Measurements from ENCODE around the gene MLIP. TPM values are rescaled to one million over a fixed set of nuclear protein-coding genes. Genes with fewer than 3 reads are reported as not detected.
"Not testable (repeated sequence)": the region's sequence is repeated elsewhere in the genome, so short reads cannot be mapped to it uniquely, and the experiment has no call there.

MLIP gene
- total RNA-seq, 1 donor = not detected

DNA sequence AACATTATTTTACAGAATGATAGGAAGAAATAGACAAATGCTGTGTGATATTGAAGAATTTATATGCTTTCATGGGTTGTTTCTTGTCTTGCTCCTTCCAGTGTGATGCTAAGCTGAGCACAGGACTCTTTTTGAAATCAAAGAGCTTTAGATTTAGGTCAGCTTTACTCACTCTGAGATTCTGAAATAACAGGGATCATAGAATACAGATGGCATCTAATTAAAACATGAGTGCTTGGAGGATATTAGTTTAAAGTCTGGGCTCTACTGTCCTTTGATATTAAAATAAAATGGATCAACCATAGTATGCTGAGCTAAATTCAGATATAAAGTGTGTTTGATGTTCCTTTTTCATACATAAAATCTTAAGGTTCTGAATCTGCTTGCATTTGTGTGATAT lies 29.6 kb downstream of the MLIP start:
- DNase-seq (ENCODE audit: low read depth in 2 of 3, low spot score in 2 of 3) = no peak

DNA sequence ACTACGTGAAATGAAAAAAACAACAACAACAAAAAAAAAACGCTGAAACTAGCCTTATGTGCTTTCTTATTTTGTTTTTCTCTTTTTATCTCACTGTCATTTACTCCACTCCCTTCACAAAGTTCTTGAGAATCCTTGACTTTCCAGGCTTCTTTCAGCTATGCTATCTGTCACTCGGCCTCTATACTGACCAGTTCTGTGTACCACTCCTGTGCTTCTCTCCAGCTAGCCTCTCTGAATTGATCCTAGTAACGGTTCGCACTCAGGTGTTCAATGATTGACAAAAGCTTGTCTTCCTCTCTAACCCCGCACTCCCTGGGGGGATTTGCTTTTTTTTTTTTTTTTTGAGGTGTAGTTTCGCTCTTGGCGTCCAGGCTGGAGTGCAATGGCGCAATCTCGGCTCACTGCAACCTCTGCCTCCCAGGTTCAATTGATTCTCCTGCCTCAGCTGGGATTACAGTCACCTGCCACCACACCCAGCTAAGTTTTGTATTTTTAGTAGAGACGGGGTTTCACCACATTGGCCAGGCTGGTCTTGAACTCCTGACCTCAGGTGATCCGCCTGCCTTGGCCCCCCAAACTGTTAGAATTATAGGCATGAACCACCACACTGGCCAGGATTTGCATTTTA lies 31.8 kb downstream of the MLIP start:
- no peak for DNase-seq (ENCODE audit: low read depth in 2 of 3, low spot score in 2 of 3)

DNA sequence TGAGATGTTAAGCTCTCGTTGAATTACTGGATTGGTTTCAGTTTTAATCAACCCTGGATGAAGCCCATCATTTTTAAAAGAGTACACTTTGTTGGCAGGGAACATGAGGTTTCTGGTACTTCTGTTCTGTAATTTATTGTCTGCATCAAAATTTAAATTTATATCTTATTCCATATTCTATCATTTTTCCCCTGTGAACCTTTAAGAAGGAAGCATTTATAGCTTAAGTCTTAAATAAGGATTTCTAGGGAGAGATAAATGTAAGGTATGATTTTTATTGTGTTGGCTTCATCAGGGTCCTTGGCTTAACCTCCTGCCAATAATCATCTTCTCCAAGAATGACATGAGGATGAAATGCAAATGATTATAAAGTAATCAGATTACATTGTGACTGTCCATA lies 40.6 kb downstream of the MLIP start:
- no peak for DNase-seq (ENCODE audit: low read depth in 2 of 3, low spot score in 2 of 3)

DNA sequence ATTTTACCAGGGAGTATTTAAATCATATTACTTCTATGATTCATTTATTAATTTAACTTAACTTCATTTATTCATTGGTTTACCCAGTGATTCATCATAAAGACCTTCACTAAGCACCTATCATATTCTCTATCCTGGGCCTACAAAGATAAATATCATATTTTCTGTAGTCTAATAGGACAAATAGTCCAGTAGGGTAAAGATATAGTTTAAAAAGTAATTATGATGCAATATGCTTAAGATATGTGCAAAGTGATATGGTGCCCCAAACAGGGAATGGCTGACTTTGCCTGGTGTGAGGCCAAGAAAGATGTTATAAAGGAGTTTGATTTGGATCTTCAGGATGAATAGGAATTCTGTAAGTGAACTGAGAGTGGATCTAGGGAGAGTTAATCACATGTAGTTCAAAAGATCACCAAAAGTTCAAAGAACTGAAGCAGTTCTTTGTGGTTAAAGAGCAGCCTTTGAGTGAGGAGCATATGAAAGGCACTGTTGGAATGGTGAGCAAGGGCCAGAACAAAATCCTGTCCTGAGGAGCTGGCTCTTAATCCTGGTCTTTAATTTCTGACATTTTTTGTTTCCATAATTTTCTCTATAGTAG lies 45.5 kb downstream of the MLIP start:
- DNase-seq (ENCODE audit: low read depth in 2 of 3, low spot score in 2 of 3) = no peak

DNA sequence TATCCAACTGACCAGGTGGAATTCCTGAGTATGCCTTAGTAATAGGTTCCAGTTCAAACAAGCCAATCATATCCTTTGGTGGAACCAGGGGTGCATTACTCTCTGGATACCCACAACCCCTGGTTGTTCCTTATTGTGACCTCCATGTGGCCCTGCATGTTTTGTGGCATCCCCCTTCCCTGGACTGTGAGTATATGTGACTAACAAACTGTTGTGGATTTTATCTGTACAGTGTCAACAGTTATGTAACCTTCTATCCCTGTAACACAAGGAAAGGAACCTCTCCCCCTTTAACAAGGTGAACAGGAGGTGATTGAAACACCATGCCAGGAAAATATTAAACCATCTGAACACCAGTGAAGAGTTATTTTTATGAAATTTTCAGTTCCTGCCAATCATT lies 46.2 kb downstream of the MLIP start:
- DNase-seq (ENCODE audit: low read depth in 2 of 3, low spot score in 2 of 3) = no peak

DNA sequence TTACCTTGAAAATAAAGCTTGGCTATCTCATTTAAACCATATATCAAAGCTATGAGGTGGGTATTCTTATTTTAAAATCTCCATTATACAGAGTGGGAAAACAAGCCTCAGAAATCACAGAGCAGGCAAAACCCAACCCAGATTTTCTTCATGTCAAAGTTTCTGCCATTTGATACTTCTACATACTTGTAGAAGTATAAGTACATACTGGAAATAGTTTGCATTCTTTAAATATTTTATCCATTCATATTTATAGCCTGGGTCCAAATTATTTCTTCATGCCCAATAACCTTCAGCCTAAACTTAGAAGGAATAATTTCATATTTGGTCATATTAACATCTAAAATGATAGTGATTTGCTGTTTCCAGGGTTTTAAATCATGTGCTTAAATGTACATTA lies 61.8 kb downstream of the MLIP start:
- DNase-seq (ENCODE audit: low read depth in 2 of 3, low spot score in 2 of 3) = no peak

DNA sequence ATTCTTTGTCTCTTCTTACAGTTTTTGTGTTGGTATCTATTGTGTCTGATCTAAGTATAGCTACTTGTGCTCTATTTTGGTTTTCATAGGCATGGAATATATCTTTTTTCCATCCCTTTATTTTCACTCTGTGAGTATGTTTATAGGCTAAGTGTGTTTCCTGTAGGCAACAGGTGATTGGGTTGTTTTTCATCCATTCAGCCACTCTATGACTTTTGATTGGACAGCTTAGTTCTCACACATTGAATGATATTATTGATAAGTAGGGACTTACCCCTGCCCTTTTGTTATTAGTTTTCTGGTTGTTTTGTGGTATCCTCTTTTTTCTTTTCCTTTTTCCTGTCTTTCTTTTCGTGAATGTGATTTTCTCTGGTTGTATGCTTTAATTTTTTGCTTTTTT lies 67.9 kb downstream of the MLIP start:
- DNase-seq (ENCODE audit: low read depth in 2 of 3, low spot score in 2 of 3) = no peak

DNA sequence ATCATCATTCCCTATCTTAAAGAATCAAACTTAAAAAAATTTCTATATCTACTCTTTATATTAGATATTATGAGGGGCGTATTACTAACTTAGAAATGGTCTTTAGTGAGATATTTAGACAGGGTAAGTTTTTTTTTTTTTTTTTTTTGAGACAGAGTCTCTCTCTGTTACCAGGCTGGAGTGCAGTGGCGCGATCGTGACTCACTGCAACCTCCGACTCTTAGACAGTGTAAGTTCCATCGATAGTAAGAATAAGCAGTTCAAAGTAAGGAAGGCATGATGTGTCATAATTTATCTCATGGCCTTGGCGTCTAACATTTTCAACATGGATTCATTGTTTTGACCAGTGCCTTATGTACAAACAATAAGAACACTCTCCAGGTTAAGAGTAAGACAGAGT lies 72.4 kb downstream of the MLIP start:
- DNase-seq (ENCODE audit: low read depth in 2 of 3, low spot score in 2 of 3) = no peak

DNA sequence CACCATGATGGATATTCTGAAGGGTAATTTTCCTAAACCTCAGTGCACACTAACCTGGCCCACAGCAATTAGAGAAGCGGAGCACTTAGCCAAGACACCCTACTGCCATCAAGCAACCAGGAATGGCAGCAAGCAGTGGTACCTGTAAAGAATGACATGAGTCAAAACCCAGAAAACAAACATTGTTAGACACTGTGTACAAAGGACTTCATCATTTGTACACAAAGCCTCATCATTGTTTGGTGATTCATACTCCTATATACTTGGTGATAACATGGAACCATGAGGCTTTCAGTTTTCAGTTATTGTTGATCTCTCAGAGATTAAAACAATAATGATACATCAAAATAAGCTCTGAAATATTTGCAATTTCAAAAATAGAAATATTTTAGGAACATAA lies 74.6 kb downstream of the MLIP start:
- no peak for DNase-seq (ENCODE audit: low read depth in 2 of 3, low spot score in 2 of 3)

DNA sequence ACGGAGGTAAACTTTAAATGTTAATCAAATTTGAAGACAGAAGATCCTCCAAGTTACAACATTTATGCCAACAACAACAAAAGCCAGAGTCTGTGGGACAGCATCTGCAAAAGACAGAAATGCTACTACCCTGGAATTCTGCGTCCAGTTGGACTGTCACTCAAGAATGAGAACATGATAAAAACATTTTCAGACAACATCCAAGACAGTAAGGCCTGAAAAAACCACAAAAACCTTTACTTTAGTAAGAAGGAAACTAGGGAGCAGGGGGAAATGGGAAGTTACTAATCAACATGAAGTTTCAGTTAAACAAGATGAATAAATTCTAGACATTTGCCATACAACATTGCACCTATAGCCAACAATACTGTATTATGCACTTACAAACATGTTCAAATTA lies 77.6 kb downstream of the MLIP start:
- DNase-seq (ENCODE audit: low read depth in 2 of 3, low spot score in 2 of 3) = no peak

DNA sequence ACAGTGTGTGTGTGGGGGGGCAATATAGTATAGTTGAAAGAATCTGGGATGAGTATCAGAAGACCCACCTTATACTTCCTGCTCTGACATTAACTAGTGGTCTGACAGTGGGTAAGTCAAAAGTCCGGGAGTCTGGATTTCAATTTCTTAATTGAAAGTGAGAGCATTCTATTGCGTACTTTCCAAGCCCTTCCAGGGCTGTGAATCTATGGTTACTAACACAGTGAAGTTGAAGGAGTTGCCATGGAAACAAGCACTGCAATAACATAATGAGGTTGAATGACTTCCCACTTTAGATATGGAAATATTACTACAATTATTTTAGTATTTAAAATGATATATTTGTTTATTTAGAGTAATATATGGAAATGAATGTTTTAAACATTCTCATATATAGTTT lies 80.2 kb downstream of the MLIP start:
- no peak for DNase-seq (ENCODE audit: low read depth in 2 of 3, low spot score in 2 of 3)

DNA sequence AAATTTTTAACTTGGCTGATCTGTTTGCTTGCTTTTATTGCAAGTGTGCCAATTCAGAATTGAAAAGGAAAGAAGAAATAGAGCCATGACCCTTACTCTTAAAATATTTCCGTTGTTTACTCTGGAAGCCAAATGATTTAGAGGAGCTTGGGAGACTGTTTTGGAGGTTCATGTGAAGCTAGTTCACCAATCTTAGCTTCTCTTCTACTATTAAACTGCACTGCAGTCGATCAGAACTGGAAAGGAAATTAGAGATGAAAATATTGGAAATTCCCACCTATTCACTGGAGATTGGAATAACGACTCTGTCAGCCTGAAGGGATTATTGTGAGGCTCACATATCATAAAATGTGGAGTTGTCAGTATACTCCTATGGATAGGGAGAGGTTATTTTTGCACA lies 81.8 kb downstream of the MLIP start:
- no peak for DNase-seq (ENCODE audit: low read depth in 2 of 3, low spot score in 2 of 3)

DNA sequence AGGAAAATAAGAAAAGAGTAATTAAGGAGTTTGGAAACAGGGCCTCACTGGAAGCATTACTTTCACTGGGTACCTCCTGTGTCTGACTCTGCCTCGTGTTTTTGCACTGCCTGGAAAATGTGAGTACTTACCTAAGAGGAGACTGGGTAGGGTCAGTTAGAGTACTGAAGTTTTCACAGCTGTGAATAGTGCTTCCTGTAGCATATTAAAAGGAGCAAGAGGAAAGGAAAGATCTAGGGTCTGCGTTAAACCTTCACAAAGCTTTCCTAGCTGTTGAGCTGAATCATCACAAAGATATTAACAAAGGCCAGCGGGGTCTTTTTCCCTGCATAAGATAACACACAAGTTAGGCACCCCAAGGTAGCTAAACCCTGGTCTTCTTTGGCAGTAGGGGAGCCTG lies 82.3 kb downstream of the MLIP start:
- DNase-seq (ENCODE audit: low read depth in 2 of 3, low spot score in 2 of 3) = no peak

DNA sequence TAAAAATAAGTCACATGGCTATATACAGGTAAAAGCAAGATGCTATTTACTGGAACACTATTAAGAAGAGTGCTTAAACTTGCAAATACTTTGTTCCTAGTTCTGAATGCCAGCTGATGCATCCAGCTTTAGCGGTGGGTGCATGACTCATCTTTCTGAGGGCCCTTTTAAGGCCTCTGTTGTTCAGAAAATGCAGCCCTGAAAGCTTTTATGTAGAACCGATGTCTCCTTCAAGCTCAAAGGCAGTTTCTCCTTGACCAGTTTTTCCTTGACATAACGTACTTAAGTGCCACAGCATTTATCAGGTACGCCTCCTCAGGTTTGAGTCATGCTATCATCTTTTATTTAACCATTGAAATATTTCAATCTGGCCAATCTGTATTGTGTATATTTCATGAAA lies 82.8 kb downstream of the MLIP start:
- DNase-seq (ENCODE audit: low read depth in 2 of 3, low spot score in 2 of 3) = no peak

DNA sequence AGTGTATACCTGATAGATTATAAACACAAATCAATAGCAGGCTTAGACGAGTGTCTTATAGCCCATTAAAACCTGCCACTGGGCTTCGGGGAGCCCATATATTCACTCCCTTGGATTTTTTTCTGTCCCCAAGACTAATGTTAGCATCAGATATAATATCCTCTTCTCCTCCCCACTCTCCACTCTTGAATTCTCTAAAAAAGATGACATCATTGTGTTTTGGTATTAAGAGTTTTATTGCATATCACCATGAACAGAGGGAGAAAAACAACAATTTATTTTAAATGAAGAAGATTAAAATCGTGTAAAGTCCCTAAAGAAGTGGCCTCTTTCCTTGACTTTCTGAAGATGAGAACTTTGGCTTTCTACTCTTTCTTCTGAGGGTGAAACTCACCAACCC lies 84.4 kb downstream of the MLIP start:
- no peak for DNase-seq (ENCODE audit: low read depth in 2 of 3, low spot score in 2 of 3)

DNA sequence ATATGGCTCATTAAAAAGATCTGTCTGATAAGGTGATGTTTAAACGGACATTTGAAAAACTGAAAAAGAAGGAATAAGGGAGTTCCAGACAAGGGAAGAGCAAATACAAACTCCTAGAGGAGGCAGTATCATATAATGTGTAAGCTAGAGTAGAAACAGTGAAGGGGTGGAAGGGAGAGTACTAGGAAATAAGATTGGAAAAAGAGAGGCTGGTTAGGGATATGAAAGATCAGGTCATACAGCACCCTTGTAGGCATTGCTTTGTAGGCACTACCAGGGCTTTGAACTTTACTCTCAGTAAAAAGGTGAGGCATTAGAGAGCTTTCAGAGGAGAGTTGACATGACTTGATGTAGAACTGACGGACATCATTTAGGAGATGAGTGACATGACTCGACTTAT lies 85.7 kb downstream of the MLIP start:
- DNase-seq (ENCODE audit: low read depth in 2 of 3, low spot score in 2 of 3) = no peak

DNA sequence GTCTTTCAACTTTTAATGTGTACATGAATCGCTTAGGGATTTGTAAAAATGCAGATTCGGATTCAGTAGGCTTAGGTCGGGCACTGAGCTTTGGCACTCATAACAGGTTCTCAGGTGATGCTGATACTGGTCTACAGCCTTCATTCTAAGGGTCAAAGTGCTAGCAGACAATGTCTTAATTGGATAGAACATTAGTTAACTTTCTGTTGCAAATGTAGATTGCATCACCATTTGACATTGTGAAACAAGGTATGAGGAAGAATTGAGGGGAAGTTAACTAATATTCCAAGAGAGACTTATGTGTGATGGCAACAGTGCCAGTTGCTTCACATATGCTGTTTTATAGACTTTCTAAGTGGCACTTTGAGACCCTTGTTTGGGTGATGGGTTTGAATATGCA lies 86.9 kb downstream of the MLIP start:
- no peak for DNase-seq (ENCODE audit: low read depth in 2 of 3, low spot score in 2 of 3)

DNA sequence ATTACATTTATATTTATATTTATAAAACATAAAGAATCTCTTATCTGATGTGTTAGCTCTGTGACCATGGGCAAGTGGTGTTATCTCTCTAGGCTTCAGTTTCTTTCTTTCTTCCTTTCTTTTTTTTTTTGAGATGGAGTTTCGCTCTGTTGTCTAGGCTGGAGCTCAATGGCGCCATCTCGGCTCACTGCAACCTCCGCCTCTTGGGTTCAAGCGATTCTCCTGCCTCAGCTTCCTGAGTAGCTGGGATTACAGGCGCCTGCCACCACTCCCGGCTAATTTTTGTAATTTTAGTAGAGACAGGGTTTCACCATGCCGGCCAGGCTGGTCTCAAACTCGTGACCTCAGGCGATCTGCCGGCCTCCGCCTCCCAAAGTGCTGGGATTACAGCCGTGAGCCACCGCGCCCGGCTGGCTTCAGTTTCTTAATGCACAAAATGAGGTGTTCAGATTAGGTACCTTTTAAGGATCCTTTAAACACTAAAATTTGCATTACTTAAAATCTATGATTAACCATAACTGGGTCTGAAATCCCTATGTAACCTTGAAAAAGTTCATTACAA lies 92.3 kb downstream of the MLIP start:
- not testable (repeated sequence) for DNase-seq (ENCODE audit: low read depth in 2 of 3, low spot score in 2 of 3)

DNA sequence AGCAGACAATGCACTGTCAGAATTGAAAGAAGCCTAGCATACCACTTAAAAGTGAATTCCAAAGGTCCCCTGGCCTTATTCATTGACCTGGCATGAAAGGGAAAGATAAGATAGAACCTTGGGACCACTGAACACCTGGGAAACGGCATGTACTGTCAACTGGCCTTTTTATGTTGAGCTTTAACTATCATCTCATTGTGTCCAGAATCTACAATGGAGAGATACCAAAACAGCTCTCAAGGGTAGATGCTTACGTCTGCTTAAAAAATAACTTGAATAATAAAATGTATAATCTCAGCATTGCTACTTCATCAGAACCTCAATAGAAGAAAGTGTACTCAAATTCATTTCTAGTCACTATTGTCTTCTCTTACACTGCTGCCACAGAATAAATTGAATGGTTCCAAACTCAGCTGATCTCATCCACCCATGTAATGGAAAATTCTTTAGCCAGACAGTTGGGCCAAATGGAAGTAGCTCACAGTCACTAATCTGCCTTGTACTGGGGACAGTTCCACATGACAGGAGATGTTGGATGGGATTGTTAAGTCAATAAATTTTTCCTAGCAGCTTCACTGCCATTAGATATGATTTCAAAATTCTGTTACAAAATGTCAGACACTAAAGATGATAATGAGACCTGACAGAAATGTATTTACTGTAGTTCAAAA lies 93.8 kb downstream of the MLIP start:
- DNase-seq (ENCODE audit: low read depth in 2 of 3, low spot score in 2 of 3) = no peak

DNA sequence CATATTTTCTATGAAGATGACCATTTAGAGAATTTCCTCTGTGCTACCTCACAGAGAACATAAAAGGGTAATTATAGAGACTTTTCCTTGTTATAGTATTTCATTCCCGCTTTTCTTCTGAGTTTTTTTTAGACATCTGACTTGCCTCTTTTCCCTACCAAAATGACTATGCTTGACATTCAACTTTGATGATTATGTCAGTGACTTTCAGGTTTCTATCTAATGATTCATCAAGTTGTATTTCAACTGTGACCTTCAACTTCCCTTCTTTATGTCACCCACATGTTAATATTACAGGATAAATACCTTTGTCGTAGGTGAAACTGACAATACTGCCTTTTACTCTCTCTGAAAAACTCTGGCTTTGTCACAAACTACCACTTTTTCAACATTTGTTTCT lies 95.3 kb downstream of the MLIP start:
- DNase-seq (ENCODE audit: low read depth in 2 of 3, low spot score in 2 of 3) = no peak

DNA sequence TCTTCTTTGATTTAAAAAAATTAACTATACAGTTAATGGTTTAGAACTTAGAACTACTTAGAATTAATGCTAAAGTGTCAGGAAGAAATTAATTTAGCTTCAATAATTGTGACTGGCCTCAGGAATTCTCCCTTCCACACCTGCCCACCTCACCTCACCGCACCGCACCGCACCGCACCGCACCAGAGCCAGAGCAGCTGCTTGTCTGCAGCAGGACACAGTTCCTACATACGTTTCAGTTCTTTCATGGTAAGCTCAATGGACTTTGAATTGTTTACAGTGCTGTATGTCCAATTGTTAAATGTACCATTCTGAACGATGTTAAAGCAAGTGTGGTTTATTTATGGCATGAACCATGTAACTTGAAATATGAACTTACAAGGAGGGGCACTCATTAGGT lies 98.7 kb downstream of the MLIP start:
- DNase-seq (ENCODE audit: low read depth in 2 of 3, low spot score in 2 of 3) = not testable (repeated sequence)

DNA sequence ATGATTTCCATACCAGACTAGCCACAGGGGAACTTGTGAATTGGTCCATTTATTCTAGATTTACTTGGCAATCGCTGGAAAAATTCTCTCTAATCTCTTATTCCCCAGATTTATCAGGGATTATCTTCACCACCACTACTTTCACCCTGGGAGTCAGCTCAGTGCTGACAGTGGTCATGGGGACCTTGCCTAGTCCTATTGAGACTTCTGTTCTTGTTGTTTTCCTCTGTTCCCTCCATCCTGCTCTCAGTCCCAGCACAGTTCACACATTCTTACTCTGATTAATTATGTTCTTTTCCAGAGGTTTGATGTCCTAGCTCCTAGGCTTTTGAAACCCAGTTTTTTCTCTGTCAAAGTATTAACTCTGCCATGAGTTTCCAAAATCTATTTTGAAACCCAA lies 103.0 kb downstream of the MLIP start:
- no peak for DNase-seq (ENCODE audit: low read depth in 2 of 3, low spot score in 2 of 3)
